ENCODE results near the gene INO80B. TPM values are rescaled to one million over a fixed set of nuclear protein-coding genes. Genes with fewer than 3 reads are reported as not detected.

The INO80B gene
- total RNA-seq (2022; extraction: Qiagen RNA extraction): 53.3 to 59.3 TPM (median 55.7 TPM) in 5 replicates

DNA sequence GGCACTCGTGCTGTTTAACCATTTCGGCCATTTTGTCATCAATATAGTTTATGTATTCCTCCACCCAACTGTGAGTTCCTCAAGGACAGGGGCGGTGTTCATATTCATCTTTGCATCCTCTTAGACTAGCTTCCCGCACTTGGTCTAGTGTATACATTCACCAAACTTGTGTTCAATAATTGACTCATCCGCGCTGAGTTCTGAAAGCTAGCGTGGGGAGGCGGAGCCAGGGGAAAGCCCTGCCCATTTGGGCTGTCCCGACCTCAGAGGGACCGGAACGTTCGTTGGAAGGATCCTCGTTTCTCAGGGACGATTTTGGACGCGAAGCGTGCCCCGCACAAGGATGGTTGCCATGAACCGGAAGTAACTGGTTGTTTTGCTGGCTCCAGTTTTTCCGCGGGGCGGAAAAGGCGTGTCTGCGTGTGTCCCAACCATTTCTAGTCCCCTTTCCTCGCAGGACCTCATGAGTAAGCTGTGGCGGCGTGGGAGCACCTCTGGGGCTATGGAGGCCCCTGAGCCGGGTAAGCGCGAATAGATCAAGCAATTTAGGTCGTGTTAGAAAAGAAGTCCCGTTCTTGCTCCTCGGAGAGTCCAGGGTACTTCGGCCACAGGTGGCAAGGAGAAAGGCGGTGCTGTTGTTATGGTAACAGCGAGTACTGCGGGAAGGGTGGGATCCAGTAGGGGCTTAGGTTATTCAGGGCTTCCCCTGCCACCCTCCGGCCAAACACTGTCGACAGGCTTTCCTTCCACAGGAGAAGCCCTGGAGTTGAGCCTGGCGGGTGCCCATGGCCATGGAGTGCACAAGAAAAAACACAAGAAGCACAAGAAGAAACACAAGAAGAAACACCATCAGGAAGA is at the start of gene INO80B:
INO80B (plus strand) TSS at position 434 of the 858 bp plus-strand sequence; CDS start at position 464, 30 bp downstream.

DNA sequence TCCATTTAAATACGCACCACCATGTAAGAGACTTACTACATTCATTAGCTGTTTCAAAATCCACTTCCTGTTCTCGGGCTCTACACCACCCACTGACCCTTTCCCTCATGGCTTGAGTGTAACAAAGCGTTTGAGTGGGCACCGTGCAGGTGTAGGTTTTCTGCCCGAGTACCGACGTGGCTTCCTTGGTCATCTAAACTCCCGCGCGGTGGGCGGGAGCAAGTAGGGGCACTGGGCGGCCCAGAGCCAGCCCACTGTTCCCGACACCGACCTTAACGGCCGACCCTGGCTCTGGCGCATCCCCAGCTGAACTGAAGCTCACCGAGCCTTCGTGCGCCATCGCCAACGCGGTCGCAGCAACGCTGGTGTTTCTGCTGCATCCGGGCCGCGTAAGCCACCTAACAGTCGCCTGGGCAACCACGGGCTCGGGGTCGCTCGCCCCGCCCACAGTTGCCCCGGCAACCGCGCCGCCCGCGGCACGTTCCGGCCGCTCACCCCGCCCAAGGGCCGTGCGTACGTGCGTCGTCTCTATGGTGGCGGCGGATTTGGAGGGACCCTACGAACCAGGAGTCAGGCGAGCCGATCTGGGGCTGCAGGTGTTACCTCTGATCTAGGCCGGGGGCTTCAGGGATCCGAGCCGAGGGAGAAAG is 33.5 kb upstream of the INO80B start, which contains the start of the genes C2orf81 and WDR54:
C2orf81 (minus strand) TSS at position 399 of the 650 bp plus-strand sequence; CDS start at position 340, 59 bp downstream.
WDR54 (plus strand) TSS at position 510 of the 650 bp plus-strand sequence. CDS start 424 bp downstream, outside the sequence.

DNA sequence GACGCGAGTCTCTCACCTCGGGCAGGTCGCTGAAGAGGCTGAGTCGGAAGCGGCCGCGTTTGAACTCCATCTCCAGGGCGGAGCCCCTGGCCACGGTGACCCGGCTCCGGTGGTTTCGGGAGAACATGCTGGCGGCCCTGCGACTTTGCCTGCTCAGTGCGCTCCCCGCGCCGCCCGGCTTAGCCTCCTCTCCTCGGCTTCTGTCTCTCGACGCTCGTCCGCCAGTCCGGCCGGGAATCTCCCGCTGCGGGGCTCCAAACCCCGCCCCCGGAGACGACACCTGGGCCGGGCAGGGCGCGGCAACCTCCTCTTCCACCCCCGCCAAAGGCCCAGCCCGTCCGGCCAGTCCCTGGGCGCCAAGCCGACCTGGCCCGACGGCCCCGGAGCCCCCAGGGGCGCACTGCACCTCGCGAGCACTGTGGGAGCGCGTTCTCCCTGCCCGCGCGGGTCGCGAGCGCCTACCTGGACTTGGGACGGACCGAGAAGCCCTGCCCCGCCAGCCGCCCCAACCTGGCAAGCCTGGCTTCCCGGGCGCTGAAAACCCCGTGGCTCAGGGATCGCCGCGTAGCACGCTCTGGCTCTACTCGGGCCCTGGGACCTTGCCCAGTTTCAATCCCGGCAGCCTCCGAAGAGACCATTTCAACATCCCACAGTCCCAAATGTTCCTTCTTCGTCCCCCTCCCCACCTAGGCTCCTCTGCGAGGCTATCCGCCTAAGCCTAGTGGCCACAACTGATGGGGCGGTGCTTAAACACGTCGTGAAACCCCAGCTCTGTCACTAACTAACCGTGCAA is 13.0 kb upstream of the INO80B start, which contains the start of gene RTKN:
RTKN (minus strand) TSS at position 248 of the 793 bp plus-strand sequence; CDS start at position 127, 121 bp downstream.

DNA sequence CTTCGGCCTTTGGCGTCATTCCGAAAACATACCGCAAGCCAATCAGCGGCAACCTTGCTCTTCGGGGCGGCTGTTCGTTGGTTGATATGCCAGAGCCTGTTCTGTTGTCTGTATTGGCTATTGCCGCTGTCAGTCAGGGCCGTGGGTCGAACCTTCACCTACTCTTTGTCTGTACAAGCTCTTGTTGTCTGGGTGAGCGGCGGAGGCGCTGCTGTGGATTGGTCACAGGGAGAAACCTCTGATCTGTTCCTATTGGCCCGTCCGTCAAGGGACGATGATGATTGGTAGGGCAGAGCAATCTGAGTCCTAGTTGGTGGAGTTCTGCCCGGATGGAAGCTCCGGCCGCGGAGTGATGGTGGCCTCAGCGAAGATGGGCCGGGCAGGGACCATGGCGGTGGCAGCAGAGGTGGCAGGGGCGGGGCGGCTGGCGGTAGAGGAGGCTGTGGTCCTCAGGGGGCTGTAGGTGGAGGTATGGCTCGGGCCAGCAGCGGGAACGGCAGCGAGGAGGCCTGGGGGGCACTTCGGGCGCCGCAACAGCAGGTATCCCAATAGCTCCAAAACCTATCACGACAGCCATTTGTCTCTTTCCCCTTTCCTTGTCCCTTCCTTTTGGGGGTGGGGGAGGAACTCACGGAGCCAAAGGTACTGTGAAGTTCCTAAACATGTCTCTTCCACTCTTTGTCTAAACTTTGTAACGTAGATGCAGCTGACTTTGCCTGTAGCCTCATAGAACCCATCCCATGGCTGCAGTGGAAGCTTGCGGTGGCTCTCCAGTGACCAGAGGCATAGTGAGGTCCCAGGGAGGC is 3.4 kb downstream of the INO80B start, which contains the start of gene WBP1:
WBP1 (plus strand) TSS at position 307 of the 806 bp plus-strand sequence; CDS start at position 472, 165 bp downstream.

DNA sequence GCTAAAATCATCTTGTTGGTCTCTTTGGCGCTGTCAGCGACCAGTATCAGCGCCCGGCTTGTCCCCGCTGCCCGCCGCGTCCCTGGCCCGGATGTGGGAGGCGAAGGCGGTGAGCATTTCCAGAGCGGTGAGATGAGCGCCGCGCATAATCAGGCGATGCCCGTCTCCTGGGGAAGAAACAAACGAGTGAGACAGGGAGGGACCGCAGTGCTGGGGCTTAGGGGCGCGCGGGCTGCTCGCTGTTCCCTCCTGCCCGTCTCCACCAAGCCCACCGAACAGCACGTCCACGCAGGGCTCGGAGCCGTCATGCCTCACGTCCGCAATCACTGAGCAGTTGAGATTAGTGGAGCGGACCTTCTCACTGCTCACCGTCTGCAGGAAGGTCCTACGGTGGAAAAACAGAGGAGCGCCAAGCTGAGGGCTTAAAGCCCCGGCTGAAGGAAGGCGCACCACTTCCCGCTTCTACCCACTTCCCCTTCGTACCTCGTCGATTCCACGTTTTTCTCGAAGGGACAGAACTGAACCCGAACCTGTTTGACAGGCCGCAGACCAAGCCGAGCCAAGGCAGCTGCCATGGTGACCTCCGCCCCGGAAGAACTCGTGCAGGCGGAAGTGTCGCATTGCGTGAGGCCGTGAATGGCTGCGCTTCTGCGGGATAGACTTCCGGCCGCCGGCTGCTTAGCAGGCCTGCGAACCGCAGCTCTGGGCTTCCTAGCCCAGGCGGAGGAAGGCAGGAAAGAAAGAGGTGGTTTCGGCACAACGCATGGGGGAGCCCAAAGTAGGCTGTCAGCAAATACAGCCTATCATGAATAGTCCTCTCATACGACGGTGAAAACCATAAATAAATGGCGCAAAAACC is 17.4 kb downstream of the INO80B start, which contains the start of gene MRPL53:
MRPL53 (minus strand) TSS at position 595 of the 859 bp plus-strand sequence; CDS start at position 575, 20 bp downstream.

DNA sequence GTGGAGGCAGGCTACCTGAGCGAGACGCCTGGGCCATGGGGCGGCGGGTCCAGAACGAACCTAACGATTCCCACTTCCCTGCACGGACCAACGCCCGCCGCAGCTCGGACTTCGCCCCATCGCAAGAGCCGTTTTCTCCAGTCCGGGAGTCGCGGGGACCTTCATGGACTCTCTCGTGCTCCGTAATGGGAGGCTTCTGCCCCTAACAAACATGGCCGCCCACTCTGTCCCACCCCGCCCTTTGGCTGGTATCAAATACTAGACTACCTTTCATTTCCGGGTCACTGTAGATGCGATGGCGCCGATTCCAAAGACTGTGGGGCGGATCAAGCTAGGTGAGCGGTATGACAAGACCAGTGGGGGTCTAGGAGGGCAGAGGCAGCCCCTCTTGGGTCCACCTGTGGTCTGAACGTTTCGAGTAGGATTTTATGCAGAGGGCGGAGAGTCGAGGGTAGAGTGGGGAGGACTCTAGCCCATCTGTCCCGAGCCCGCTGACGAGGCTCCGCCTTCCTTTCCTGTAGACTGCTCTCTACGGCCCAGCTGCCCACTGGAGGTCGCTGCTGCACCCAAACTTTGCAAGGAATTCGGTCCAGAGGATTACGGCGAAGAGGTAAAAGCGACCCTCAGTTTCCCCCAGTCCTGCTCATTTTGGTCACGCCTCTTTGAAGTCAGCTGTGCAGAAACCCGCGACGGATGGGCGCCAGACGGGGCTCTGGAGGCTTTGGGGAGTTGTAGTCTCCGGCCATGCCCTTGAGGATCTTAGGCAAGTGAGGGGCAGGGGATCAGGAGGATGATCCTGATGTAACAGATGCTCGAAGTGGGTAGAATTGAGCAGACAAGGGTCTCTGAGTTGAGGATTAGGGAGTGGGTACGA is 28.2 kb downstream of the INO80B start, which contains the start of the genes CCDC142 and TTC31:
CCDC142 (minus strand) TSS at position 198 of the 874 bp plus-strand sequence; CDS start at position 37, 161 bp downstream.
TTC31 (plus strand) TSS at position 281 of the 874 bp plus-strand sequence; CDS start at position 296, 15 bp downstream.

DNA sequence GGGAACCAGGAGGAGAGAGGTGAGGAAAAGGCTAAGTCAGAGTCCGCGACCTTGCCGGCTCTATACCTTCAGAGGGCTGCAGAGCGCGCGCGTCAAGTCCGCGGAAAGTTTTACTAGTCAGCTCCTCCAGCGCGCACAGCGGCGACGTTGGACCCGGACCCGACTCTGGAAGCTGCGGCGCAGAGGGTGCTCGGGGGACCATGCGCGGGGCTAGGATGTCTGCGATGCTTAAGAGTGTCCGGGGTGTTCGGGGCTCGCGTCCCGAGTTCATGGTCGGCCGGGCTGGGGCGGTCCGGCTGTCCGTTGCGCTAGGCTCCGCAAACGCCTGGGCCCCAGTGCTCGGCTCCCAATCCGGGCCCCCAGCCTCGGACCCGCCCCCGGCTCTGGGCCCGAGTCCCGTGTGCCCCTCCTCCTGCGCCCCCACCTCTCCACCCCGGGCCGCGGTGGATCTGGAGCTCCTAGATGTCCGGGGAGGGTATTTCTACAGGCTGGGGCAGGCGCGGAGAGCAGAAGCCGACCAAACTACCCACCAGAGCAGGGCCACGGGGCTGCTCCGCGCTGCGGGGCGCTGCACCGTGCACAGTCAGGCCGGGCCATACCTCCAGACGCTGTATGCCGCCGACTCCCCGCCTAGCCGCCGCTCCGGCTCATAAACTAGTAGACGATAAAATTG is 44.5 kb downstream of the INO80B start, which contains the start of gene LBX2:
LBX2 (minus strand) TSS at position 337 of the 673 bp plus-strand sequence; CDS start at position 271, 66 bp downstream.

DNA sequence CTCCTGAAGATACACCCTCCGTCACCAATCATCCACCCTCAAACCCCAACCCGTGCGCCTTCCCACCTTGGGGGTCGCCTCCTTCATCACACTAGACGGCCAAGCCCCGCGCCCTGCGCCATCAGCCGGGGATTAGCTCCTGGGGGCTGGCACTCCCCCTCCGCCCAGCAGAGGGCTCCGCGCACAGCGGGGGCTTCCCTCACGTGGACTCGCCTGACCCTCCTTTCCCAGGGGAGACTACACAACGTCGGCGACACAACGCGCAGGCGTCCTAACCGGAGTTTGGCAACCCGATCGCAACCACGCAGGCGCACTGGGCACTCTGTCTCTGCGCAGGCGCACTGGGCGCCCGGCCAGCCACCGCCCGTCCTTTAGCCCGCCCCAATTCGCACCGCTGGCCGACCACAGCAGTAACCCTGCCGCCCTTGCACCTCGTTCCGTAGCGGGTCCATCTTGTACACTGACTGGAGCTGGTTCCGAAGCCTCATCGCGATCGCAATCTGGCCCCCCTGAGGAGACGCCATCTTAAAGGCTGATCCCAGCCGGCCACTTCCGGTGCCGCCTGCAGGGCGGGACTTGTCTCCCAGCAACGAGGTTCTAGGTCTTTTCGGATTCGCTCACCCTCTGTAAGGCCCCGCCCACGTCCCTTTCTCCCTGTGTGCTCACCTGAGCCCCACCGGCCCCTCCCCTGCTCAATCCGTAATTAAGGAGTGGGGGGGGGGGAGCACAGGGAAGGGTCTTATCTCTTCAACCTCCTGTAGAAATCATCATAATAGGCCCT is 52.4 kb downstream of the INO80B start, which contains the start of gene PCGF1:
PCGF1 (minus strand) TSS at position 551 of the 781 bp plus-strand sequence; CDS start at position 524, 27 bp downstream.

Other genes starting within 250 kb of the INO80B start
- gene SLC4A5, start 111.7 kb upstream of the INO80B start, total RNA-seq (2022; extraction: Qiagen RNA extraction): 0.24 to 0.63 TPM (median 0.42 TPM) in 5 replicates
- 102 to 155 TPM (median 147 TPM) in 5 replicates for gene DCTN1, start 74.8 kb upstream of the INO80B start, total RNA-seq (2022; extraction: Qiagen RNA extraction)
- 2.5 to 4.0 TPM (median 3.3 TPM) in 5 replicates for gene C2orf81, start 33.5 kb upstream of the INO80B start, total RNA-seq (2022; extraction: Qiagen RNA extraction)
- gene WDR54, start 33.4 kb upstream of the INO80B start, total RNA-seq (2022; extraction: Qiagen RNA extraction): 71.7 to 93.6 TPM (median 91.4 TPM) in 5 replicates
- 19.7 to 29.6 TPM (median 26.0 TPM) in 5 replicates for gene RTKN, start 13.2 kb upstream of the INO80B start, total RNA-seq (2022; extraction: Qiagen RNA extraction)
- 46.5 to 91.2 TPM (median 87.8 TPM) in 5 replicates for gene WBP1, start 3.4 kb downstream of the INO80B start, total RNA-seq (2022; extraction: Qiagen RNA extraction)
- 38.2 to 57.7 TPM (median 53.4 TPM) in 5 replicates for gene MOGS, start 10.3 kb downstream of the INO80B start, total RNA-seq (2022; extraction: Qiagen RNA extraction)
- gene MRPL53, start 17.6 kb downstream of the INO80B start, total RNA-seq (2022; extraction: Qiagen RNA extraction): 94.6 to 158 TPM (median 138 TPM) in 5 replicates
- 10.8 to 16.9 TPM (median 15.4 TPM) in 5 replicates for gene CCDC142, start 27.9 kb downstream of the INO80B start, total RNA-seq (2022; extraction: Qiagen RNA extraction)
- gene TTC31, start 28.0 kb downstream of the INO80B start, total RNA-seq (2022; extraction: Qiagen RNA extraction): 15.5 to 20.4 TPM (median 17.6 TPM) in 5 replicates
- gene LBX2, start 44.5 kb downstream of the INO80B start, total RNA-seq (2022; extraction: Qiagen RNA extraction): 2.5 to 4.4 TPM (median 4.2 TPM) in 5 replicates
- gene PCGF1, start 52.6 kb downstream of the INO80B start, total RNA-seq (2022; extraction: Qiagen RNA extraction): 31.7 to 39.8 TPM (median 34.6 TPM) in 5 replicates
- 0.16 to 0.44 TPM (median 0.27 TPM) in 5 replicates for gene TLX2, start 59.4 kb downstream of the INO80B start, total RNA-seq (2022; extraction: Qiagen RNA extraction)
- gene DQX1, start 71.1 kb downstream of the INO80B start, total RNA-seq (2022; extraction: Qiagen RNA extraction): 0.06 to 0.16 TPM (median 0.12 TPM) in 5 replicates
- gene AUP1, start 74.6 kb downstream of the INO80B start, total RNA-seq (2022; extraction: Qiagen RNA extraction): 187 to 255 TPM (median 247 TPM) in 5 replicates
- 34.7 to 45.7 TPM (median 41.8 TPM) in 5 replicates for gene HTRA2, start 74.8 kb downstream of the INO80B start, total RNA-seq (2022; extraction: Qiagen RNA extraction)
- gene LOXL3, start 98.9 kb downstream of the INO80B start, total RNA-seq (2022; extraction: Qiagen RNA extraction): 0.22 to 0.37 TPM (median 0.33 TPM) in 5 replicates
- 3.4 to 5.4 TPM (median 4.5 TPM) in 5 replicates for gene DOK1, start 99.6 kb downstream of the INO80B start, total RNA-seq (2022; extraction: Qiagen RNA extraction)
- not detected in 5 replicates for gene M1AP, start 193.2 kb downstream of the INO80B start, total RNA-seq (2022; extraction: Qiagen RNA extraction)
- gene SEMA4F, start 199.2 kb downstream of the INO80B start, total RNA-seq (2022; extraction: Qiagen RNA extraction): 8.7 to 13.8 TPM (median 11.1 TPM) in 5 replicates